HG03457 (cell line): ENCODE results near the gene GFER.
"Not testable (repeated sequence)": the region's sequence is repeated elsewhere in the genome, so short reads cannot be mapped to it uniquely, and the experiment has no call there.

ENCODE experiments used
- ATAC-seq: cut with Tn5 transposase; IDR thresholded peaks from one replicate; pipeline ENCODE4 v1.9.1; 2021; ENCODE audit warnings: moderate number of reproducible peaks; ENCODE audit not compliant: unreplicated experiment

GFER gene

DNA sequence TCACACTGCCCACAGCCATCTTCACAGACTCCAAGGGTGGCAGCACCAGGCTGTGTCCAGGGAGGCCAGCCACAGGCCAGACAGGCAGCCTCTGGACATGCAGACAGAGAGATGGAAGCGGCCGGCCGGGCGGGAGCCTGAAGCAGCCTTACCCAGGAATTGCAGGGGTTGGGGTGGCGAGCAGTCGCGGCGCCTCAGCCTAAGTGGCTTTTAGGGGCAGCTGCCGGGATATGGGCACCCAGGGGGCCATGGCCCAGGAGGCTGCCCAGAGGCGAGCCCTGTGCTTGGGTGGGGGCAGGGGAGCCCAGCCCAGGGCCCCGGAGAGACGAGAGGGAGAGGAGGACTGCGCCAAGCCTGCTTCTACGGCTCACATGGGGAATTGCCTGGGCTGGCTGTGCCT is 41.3 kb downstream of the GFER start:
- no peak for ATAC-seq

DNA sequence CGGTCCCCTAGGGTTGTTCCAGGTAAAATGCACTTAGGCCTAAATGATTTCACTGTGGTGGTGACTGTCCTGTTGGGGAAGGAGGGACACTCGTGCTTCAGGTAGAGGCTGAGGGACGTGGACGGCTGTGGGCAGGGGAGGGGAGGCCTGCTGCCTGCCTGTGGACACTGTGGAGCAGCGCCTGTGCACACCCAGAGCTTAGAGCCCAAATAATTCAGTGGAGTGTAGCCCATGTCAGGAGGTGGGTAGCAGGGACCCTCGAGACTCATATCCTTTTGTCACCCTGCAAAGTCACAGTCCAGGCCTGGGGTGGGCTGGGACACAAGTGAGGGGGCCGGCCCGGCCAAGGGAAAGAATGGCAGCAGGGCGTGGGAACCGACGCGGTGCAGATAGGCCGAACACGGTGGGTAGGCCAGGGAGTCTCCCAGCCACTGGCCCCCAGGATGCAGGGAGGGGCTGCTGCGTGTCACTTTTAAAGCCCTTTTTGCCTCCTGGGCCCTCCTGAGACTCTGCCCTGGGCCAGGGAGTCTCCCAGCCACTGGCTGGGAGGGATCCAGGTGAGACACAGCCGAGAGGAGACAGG is 42.0 kb downstream of the GFER start:
- no peak for ATAC-seq

DNA sequence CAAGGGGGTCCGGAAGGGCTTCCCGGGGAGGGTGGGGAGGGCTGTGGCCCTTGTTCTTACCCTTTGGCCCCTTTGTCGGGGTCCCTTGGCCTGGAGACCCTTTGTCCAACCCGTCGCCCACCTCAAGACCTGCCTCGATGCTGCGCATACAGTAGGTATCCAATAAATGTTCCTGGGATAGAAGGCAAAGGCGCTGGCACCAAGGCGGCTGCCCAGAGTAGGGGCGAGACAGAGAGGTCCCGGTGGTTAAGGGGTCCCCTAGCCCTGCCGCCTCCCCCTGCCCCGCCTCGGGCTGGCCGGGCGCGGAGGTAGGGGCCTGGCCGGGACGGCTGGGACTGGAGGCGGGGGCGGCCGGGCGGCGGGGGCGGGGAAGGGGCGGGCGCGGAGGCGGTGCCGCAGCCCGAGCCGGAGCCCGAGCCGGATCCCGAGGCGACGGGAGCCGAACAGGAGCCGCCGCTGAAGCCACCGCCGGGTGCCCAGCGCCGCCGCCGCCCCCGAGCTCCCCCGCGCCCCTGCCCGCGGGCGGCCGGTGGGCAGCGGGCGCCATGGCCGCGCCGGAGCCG is 42.5 kb downstream of the GFER start, which contains the start of gene NHERF2:
TSS of gene NHERF2 (plus strand) at position 442 of the 563 bp plus-strand sequence. CDS start at position 546, 104 bp downstream.
- no peak for ATAC-seq

DNA sequence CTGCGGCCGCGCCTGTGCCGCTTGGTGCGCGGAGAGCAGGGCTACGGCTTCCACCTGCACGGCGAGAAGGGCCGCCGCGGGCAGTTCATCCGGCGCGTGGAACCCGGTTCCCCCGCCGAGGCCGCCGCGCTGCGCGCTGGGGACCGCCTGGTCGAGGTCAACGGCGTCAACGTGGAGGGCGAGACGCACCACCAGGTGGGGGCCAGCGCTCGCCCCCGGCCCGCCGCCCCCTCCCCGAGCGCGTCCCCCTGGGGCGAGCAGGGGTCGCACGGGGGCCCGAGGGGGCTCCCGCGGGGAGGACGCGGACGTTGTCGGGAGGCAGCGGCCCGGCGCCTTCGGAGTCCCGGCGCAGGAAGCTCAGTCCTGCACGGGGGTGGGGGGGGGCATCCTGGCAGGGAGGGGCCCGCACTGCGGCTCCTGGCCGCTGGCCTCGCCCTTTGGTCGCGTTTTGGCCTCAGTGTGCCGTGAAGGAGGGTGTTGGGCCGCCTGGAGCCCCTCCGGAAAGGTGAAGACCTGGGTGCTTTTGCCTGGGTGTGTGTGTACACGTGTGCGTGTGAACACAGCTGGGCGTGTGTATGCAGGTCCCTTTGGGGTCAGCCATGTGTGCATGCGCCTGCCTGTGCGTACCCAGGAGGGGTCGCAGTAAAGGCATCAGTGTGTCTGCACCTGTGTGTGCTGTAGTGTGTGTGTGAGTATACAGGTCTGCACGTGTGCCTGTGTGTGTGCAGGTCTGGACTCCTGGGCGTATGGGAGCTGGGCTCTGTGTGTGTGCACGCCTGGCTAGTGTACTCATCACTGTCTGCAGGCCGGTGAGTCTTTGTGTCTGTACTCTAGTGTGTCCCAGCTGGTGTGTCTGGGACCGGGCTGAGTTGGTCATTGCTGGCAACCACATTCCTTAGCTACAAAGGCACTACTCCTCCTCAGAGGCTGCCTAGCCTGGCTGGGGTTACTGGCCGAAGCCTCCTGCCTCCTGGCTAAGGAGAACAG is 43.3 kb downstream of the GFER start:
- no peak for ATAC-seq

DNA sequence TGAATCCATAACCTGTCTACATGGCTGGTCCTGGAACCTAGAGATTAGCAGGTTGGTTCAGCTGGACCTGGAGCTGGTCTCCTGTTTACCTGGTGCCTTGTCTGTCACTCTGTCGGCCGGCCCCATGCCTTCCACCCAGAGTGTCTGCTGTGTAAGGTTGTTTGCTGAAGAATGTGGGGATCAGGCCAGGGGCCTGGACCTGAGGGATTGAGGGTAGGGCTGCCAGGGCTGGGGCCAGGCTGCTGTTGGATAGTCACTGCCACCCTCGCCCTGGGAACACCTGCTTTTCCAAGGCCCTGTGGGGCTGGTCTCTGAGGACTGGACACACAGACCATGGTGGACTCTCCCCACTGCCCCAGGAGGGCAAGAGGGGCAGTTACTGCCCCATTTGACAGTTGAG is 44.2 kb downstream of the GFER start:
- no peak for ATAC-seq

DNA sequence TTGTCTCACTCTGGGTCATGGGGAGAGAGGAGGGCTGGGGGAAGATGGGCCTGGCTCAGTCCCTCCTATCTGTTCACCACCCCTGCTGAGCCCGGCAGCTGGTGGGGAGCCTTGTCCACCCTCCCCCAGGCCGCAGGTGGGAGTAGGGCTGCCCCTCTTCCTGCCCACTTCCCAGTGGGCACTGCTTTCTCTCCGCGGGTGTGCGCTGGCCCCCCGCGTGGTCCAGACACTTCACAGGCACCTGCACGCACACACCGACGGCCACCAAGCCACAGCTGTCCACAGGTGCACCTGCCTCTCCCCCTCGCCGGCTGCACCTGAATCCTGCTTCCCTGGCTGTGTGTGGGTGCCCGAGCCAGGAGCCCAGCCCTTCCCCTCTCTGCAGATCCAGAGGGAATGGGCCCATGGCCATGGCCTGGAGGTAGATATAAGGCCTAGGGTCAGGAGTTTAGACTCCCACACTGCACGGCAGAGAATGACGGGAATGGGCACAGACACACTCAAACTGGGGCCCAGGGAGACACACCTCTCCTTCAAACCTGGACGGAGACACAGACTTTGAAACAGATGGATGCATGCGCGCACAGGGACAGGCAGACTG is 44.7 kb downstream of the GFER start:
- ATAC-seq: no peak

DNA sequence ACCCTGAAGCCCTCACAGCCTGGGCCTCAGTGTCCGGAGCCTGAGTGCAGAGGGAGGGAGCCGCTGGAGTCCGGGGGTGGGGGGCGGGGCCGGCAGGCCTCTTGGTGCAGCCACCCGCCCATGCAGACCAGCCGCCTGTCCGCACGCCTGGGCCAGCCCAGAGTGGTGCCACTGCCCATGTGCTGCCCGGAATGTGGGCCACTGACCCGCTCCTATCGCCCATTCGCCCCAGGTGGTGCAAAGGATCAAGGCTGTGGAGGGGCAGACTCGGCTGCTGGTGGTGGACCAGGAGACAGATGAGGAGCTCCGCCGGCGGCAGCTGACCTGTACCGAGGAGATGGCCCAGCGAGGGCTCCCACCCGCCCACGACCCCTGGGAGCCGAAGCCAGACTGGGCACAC is 45.4 kb downstream of the GFER start:
- no peak for ATAC-seq

DNA sequence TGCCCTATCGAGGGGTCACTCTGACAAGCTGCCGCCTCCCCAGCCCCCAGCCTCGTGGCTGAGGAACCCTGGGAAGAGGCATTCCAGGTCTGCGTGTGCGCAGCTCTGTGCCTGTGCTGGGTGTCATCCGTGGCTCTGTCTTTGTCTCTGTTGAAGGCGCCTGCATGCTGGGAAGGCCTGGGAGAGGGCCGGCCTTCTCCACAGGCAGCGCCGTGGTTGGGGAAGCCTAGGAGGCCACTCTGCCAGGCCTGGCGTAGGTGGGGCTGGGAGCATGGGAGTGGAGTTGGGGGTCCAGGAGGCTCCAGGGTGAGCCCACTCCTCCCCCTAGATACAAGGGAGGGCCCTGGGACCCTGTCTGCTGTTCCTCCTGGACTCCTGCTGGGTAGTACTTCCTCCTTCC is 46.0 kb downstream of the GFER start:
- ATAC-seq: no peak

DNA sequence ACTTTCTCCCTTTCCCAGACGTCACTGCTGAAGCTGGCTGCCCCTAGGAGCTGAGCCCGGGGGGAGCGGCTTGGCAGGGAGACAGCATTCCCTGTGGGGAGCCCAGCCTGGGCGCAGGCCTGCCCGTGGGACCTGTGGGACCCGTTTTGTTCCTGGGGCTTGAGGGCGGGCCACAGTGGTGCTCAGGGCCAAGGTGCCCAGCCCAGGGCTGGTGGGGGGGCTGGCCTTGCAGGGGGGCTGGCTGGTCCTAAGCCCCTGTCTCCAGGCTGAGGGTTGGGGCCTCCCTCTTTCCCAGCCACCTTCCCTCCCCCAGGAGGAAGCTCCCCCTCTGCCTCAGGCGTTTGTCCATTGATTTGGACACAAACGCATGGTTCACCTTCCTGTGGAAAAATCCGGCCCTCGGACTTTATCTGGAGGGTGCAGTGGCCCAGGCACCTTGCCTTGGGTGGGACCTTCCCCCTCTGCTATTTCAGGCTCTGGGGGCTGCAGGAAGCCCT is 47.1 kb downstream of the GFER start:
- ATAC-seq: no peak

DNA sequence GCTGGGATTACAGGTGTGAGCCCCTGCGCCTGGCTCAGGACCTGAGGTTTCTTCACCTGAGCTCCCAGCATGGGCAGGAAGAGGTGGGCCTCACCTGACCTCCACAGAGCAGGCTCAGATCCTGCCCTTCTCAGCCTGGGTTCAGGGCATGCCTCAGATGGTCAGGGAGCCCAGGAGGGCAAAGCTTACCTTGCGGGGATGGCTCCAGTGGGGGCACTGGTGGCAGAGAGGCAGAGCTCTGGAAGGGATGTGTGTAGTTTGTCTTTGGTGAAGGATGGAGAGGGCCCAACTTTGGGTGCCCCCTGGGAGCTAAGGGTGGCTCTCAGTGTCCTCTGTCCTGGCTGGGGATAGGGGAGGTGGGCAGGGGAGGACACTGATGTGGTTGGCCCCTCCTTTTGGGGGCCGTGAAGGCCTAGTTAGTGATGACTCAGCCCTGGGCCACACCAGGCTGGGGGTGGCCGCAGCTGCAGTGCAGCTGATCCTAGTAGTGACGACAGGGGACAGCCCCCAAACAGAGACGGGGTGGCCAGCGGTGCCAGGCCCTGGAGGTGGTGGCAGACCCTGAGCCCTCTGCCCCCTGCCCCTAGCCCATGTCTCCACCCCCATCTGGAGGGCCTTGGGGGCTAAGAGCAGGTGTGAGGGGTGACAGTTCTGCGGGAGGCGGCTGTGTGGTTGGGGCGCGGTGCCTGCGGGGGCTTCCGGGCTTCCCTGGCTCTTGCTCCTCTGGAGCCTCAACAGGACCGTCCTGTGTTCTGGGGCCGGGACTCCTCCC is 48.5 kb downstream of the GFER start:
- no peak for ATAC-seq

DNA sequence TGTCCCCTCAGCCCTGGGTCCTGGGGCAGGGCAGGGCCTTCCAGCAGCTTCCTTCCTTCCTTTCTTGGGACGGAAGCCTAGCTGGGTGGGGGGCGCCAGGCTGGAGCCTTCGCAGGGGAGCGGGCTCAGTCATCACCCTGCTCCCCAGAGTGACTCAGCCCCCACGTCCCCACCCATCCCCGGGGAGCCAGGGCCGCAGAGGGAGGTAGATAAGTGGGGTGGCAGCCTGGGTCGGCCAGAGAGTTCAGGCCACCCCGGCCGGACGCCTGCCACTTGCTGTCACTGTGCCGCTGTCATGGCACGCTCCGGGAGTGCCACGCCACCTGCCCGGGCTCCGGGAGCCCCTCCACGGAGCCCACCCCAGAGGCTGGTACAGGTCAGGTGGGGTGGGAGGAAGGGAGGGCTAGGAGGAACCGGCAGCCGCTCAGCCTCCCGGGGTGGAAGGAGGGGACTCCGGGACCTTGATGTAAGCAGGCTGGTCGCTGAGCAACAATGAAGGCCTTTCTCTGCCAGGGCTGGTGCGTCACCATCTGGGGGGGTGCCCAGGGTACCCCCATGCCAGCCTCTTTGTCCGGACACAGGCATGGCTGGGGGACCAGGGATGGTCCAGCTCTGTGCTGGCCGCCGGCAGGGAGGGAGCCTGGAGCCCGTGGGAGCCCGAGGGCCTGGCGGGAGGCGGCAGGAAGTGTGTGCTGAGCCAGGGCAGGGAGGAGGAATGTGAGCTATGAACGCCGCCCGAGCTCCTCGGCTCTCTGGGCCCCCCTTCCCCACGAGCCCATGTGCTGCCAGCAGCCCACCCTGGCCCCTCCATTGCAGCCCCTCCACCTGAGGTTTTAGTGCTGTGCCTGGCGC is 49.3 kb downstream of the GFER start:
- no peak for ATAC-seq

DNA sequence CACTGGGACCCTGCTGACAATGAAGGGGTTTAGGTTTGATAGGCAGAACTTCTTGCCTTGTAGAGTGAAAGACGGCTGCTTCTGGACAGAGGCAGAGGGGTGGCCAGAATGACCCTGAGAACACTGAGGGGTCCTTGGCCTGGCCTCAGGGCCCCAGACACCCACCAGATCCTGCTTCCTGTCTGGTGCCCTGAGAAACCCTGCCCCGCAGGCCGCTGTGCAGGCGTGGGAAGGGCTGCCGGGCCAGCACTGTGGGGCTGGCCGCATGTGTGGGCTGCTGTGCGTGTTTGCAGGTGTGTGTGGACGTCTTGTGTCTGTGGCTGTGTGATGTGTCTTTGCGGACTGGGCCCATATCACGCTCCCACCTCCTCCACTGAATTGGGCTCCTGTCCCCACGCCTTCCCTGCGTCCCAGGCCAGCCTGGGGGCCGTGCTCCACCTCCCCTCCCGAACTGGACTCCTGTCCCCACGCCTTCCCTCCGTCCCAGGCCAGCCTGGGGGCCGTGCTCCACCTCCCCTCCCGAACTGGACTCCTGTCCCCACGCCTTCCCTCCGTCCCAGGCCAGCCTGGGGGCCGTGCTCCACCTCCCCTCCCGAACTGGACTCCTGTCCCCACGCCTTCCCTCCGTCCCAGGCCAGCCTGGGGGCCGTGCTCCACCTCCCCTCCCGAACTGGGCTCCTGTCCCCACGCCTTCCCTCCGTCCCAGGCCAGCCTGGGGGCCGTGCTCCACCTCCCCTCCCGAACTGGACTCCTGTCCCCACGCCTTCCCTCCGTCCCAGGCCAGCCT is 50.1 kb downstream of the GFER start:
- ATAC-seq: not testable (repeated sequence)

DNA sequence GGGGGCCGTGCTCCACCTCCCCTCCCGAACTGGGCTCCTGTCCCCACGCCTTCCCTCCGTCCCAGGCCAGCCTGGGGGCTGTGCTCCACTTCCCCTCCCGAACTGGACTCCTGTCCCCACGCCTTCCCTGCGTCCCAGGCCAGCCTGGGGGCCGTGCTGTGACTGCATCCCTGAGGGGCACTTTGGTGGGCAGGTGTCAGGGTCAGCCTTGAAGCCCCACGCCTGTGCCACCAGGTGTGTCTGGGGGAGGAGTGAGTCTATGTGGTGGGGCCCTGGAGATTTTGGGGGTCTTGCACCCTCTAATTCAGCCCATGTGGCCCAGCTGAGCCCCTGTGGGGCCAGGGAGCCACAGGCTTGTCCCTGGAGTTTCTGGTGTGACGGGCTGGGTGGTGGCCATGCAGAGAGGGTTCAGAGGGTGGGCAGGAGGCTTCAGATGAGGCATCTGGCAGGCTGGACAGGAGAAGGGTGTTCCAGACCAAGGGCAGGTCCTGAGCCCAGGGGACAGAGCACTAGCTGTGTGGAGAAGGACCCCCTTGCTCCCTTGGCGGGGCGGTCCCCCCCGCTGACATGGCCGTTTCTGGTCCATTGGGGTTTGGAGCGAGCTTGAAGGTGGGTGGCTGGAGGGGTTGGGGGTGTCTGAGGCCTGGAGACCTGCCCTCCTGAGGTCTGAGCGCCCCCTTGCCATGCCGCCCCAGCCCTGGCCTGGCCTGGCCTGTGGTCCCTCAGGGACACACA is 50.9 kb downstream of the GFER start:
- ATAC-seq: no peak

DNA sequence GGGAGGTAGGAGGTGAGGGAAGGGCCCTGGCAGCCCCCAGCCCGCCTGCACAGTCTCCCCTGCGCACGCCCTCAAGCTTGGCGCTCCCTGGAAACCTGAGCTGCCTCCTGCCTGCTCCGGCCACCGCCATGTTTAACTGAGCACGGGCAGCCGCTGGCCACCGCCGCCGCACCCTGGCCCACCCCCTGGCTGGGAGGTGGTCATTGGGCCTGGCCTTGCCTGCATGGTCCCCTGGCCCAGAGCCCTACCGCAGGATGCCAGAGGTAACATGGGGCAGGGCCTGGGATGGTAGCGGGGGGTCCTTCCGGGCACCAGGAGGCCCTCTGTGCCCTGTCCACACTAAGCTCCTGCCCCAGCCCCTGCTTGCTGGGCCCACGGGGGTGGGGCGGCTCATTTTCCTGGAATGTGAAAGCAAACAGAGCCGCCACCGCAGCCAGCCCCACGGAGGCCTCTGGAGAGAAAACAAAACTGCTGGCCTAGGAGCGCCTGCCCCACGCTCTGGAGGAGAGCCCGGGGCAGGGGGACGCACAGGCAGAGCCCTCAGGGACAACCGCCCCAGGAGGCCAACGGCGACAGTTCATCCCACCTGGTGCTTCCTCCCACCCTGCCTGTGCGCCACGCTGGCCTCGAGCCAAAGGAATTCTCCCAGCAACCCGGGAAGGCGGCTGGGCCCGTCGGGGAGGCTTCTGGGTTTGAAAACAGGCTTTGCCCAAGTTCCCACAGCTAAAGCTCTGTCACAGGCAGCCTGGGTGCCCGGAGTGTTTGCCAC is 51.6 kb downstream of the GFER start:
- ATAC-seq: no peak

DNA sequence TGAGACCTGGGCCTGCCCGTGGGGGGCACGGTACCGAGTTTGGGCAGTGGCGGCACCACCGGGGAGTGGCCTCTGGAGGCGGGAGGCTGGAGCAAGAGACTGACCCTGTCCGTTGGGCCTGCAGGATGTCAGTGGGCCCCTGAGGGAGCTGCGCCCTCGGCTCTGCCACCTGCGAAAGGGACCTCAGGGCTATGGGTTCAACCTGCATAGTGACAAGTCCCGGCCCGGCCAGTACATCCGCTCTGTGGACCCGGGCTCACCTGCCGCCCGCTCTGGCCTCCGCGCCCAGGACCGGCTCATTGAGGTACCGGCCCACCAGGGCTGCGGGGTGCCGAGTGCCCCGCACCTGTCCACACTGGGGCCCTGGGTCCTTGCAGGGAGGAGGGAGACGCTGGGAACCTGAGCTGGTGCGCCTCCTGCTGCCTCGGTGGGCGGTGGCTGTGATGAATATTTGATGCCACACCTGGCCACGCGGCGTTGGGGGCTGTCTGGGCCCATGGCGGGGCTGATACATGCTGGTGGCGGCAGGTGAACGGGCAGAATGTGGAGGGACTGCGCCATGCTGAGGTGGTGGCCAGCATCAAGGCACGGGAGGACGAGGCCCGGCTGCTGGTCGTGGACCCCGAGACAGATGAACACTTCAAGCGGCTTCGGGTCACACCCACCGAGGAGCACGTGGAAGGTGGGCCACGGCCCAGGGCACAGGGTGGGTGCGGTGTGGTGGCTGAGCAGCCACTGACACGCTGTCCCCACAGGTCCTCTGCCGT is 52.4 kb downstream of the GFER start:
- no peak for ATAC-seq

DNA sequence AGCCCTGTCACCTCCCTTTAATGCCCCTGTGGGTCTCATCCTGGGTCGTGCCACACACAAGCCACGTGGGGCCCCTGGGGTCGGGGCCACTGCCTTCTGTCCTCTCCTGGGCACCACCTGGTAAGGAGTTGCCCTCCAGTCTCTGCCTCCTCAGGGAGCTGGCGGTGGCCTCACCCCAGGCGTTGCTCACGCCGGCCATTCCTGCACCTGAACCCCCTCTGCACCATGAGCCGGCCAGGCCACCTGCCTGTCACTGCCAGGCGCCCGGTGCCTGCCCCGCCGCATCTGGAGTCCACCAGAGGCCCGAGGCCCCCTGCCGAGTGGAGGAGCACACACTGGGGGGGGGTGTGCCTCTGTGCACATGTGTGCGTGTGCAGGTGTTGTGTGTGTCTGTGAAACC is 53.1 kb downstream of the GFER start:
- no peak for ATAC-seq
